HepG2 (cell line): ENCODE measurements around the gene MXRA8. TPM values are rescaled to one million over a fixed set of nuclear protein-coding genes. Genes with fewer than 3 reads are reported as not detected.
A peak's percentile ranks its signal among the peaks of the same experiment; 100 is the strongest.

Experiments
- AGO1 ChIP-seq: fragments of 200-400 bp; formaldehyde crosslinking; IDR thresholded peaks from 2 replicates; pipeline ENCODE4 v1.6.1; 2017; ENCODE audit warnings: mild to moderate bottlenecking, low read depth, low read length, moderate library complexity; ENCODE audit not compliant: poor library complexity, severe bottlenecking
- NR2F1 ChIP-seq, 2 experiments: fragments of 450-650 bp in 1 of 2; formaldehyde crosslinking in 1 of 2; IDR thresholded peaks; 2 replicates each; pipeline versions ENCODE4 v1.5.0 to v1.6.1; 2016 to 2020; ENCODE audit warnings: mild to moderate bottlenecking in 1 of 2, missing compliant biosample characterization in 1 of 2, missing genetic modification reagents in 1 of 2, moderate library complexity in 1 of 2
- NRL ChIP-seq: sonication (generic); formaldehyde crosslinking; IDR thresholded peaks from 2 replicates; pipeline ENCODE4 v1.5.0; 2020; ENCODE audit warnings: missing genetic modification reagents, mild to moderate bottlenecking, moderate library complexity, borderline replicate concordance
- REL ChIP-seq: sonication (generic); formaldehyde crosslinking; conservative IDR thresholded peaks from 2 replicates; pipeline ENCODE4 v1.8.0; 2022; ENCODE audit warnings: mild to moderate bottlenecking, missing genetic modification reagents, moderate library complexity
- REST ChIP-seq, 2 experiments: IDR thresholded peaks; 2 replicates each; pipeline ENCODE4 v1.6.1; 2011 to 2012; ENCODE audit warnings: low read length in 2 of 2, borderline replicate concordance in 1 of 2, low read depth in 1 of 2, mild to moderate bottlenecking in 1 of 2, moderate library complexity in 1 of 2
- ZBTB25 ChIP-seq: IDR thresholded peaks from 2 replicates; pipeline ENCODE4 v1.6.1; 2018; ENCODE audit warnings: missing genetic modification reagents
- ZBTB44 ChIP-seq: sonication (generic); formaldehyde crosslinking; IDR thresholded peaks from 2 replicates; pipeline ENCODE4 v1.4.0; 2020; ENCODE audit warnings: missing genetic modification reagents
- ZC3H13 ChIP-seq: sonication (generic); formaldehyde crosslinking; IDR thresholded peaks from 2 replicates; pipeline ENCODE4 v1.8.1; 2023; ENCODE audit warnings: mild to moderate bottlenecking, missing genetic modification reagents, moderate library complexity
- ZNF275 ChIP-seq: sonication (generic); formaldehyde crosslinking; IDR thresholded peaks from 2 replicates; pipeline ENCODE4 v1.8.0; 2022; ENCODE audit warnings: missing genetic modification reagents, mild to moderate bottlenecking, inconsistent platforms, borderline replicate concordance
- ZNF354B ChIP-seq: sonication (generic); formaldehyde crosslinking; IDR thresholded peaks from 2 replicates; pipeline ENCODE4 v1.8.0; 2022; ENCODE audit warnings: mild to moderate bottlenecking, missing genetic modification reagents
- ZNF691 ChIP-seq: sonication (generic); formaldehyde crosslinking; IDR thresholded peaks from 2 replicates; pipeline ENCODE4 v1.4.0; 2020; ENCODE audit warnings: missing genetic modification reagents, low read depth, mild to moderate bottlenecking, borderline replicate concordance
- ZNF781 ChIP-seq: sonication (generic); formaldehyde crosslinking; IDR thresholded peaks from 2 replicates; pipeline ENCODE4 v1.5.1; 2020; ENCODE audit warnings: borderline replicate concordance, mild to moderate bottlenecking, missing genetic modification reagents; ENCODE audit errors: not compliant biosample characterization
- ZXDC ChIP-seq: sonication (generic); formaldehyde crosslinking; IDR thresholded peaks from 2 replicates; pipeline ENCODE4 v1.5.0; 2020; ENCODE audit warnings: mild to moderate bottlenecking, missing genetic modification reagents
- polyA plus RNA-seq, 8 experiments: library from polyadenylated mRNA; depleted of rRNA in 3 of 8; stranded (reverse) in 7 of 8; unstranded in 1 of 8; fragments of >200 nt; fragmentation: Illumina TruSeq in 4 of 8; extraction: Trizol in 4 of 8; gene quantifications; 2 replicates each; pipeline versions ENCODE4 v1.2.1 to v1.2.3, GENCODE V29; 2011 to 2016; ENCODE audit warnings: low read depth in 4 of 8, missing spikeins in 1 of 8, mixed read lengths in 1 of 8; ENCODE audit not compliant: insufficient read depth in 1 of 8
- total RNA-seq, 5 experiments: library from RNA; depleted of rRNA; stranded (reverse); fragments of >200 nt; fragmentation: Illumina TruSeq; extraction: Trizol; gene quantifications; 2 replicates each; pipeline ENCODE4 v1.2.3, GENCODE V29; 2016; ENCODE audit warnings: low read depth in 1 of 5

MXRA8 gene
- total and polyA plus RNA-seq, 2 of the 13 experiments (the other 11 are each of a cell fraction or from before 2014, with no cell fraction given), result 19.8 to 44.8 TPM

GRCh38 chr1:1374929-1375662, 16.7 kb upstream of the MXRA8 start, which contains the start of gene AURKAIP1 (continued):
- TF ChIP-seq ZXDC, result peak; percentile 83; the same call in 1 of the 2 replicates
- peak; percentile 91; the same call in 1 of the 2 replicates for TF ChIP-seq ZC3H13 (CRISPR knock-in tag)
- TF ChIP-seq ZNF781 (CRISPR knock-in tag), result no peak
- peak; percentile 99 for TF ChIP-seq ZBTB25 (CRISPR knock-in tag)
- no peak; a peak in 1 of 4 replicates for TF ChIP-seq NR2F1 (CRISPR knock-in tag; IDR thresholded peaks at IDR 0.05)
- TF ChIP-seq ZNF354B (CRISPR knock-in tag), result no peak
- TF ChIP-seq AGO1, result peak; percentile 91
- 0 out of 4 replicates have a peak, but pooled peaks of 1 of the 2 experiments have one; percentile 63 for TF ChIP-seq REST (IDR thresholded peaks at IDR 0.05; ENCODE audit: borderline replicate concordance in 1 of 2, low read depth in 1 of 2, low read length in 2 of 2)
- peak; percentile 82 for TF ChIP-seq REL
- TF ChIP-seq ZBTB44, result peak; percentile 66; the same call in 1 of the 2 replicates
- peak; percentile 41; the same call in 1 of the 2 replicates for TF ChIP-seq NRL (CRISPR knock-in tag)
- peak; percentile 97; the same call in 1 of the 2 replicates for TF ChIP-seq ZNF691 (CRISPR knock-in tag)
- peak; percentile 89; the same call in 1 of the 2 replicates for TF ChIP-seq ZNF275 (CRISPR knock-in tag)
